Panc1 (cell line): ENCODE measurements around the gene GPR55. TPM values are rescaled to one million over a fixed set of nuclear protein-coding genes. Genes with fewer than 3 reads are reported as not detected.
A peak's percentile ranks its signal among the peaks of the same experiment; 100 is the strongest.
"Not testable (repeated sequence)": the region's sequence is repeated elsewhere in the genome, so short reads cannot be mapped to it uniquely, and the experiment has no call there.

ENCODE experiments used
- ATAC-seq: fragments of 200-7000 bp; cut with Tn5 transposase; 2 replicates; pipeline ENCODE4 v1.9.1; 2020; ENCODE audit warnings: mild to moderate bottlenecking, moderate library complexity
- BruUV-seq: library from RNA; stranded (reverse); fragments of 400-500 nt; replicated peaks from 2 replicates; lab custom pipeline; 2021; lab: Mats Ljungman, UMichigan
- CTCF ChIA-PET: fragments of 300-600 bp; sonication (Branson Sonifier 250); formaldehyde crosslinking; loops from one replicate; lab custom pipeline; 2022; ENCODE audit warnings: antibody characterized with exemption; lab: Charles Lee
- POLR2A ChIA-PET: fragments of 300-600 bp; sonication (Branson Sonifier 250); formaldehyde crosslinking; loops from one replicate; lab custom pipeline; 2022; ENCODE audit warnings: antibody characterized with exemption; lab: Charles Lee
- DNase-seq: peaks from one replicate; pipeline ENCODE4 v3.0.0-alpha.2; 2010; ENCODE audit warnings: low read depth, low spot score
- H3K27ac ChIP-seq: 2 replicates; pipeline ENCODE4 v1.5.1; 2011; ENCODE audit warnings: mild to moderate bottlenecking, low read length, inconsistent platforms
- H3K27me3 ChIP-seq: fragments of 200-500 bp; sonication (Bioruptor generic); 2 replicates; pipeline ENCODE4 v1.6.0; 2014; ENCODE audit warnings: low read length, inconsistent platforms; ENCODE audit not compliant: control insufficient read depth, insufficient read depth
- H3K36me3 ChIP-seq: fragments of 200-500 bp; sonication (Bioruptor generic); 2 replicates; pipeline ENCODE4 v1.5.1; 2014; ENCODE audit warnings: inconsistent platforms, mild to moderate bottlenecking, low read length, moderate library complexity; ENCODE audit not compliant: control insufficient read depth, insufficient read depth
- H3K4me1 ChIP-seq: 2 replicates; pipeline ENCODE4 v1.5.1; 2011; ENCODE audit warnings: inconsistent platforms, mild to moderate bottlenecking, low read length, moderate library complexity; ENCODE audit not compliant: control insufficient read depth, insufficient read depth
- H3K4me3 ChIP-seq, 2 experiments: 2 replicates each; pipeline ENCODE4 v1.5.1; 2011 to 2012; ENCODE audit warnings: low read depth in 2 of 2, low read length in 2 of 2, mild to moderate bottlenecking in 2 of 2, inconsistent platforms in 1 of 2, moderate library complexity in 1 of 2
- H3K9me3 ChIP-seq: fragments of 200-500 bp; sonication (Bioruptor generic); 2 replicates; pipeline ENCODE4 v1.5.1; 2014; ENCODE audit warnings: low read depth, mild to moderate bottlenecking, inconsistent platforms, low read length, moderate library complexity; ENCODE audit not compliant: control insufficient read depth, insufficient read depth
- POLR2AphosphoS5 ChIP-seq: IDR thresholded peaks from 2 replicates; pipeline ENCODE4 v1.6.1; 2012; ENCODE audit warnings: mild to moderate bottlenecking, low read depth, low read length, moderate library complexity
- SIN3A ChIP-seq: IDR thresholded peaks from 2 replicates; pipeline ENCODE4 v1.6.1; 2012; ENCODE audit warnings: low read depth, mild to moderate bottlenecking, low read length, moderate library complexity, borderline replicate concordance; ENCODE audit not compliant: insufficient read depth
- TCF7L2 ChIP-seq: IDR thresholded peaks from 2 replicates; pipeline ENCODE4 v1.6.1; 2011; ENCODE audit warnings: mild to moderate bottlenecking, low read depth, low read length, inconsistent platforms
- in situ Hi-C: cut with HindIII; loops from 2 replicates; pipeline ENCODE4 v1.10.0; 2016; ENCODE audit warnings: low sequenced_read_pairs, low pct_unique_long_range_greater_than_20kb
- intact Hi-C: fragments of 100-400 bp; cut with micrococcal nuclease; formaldehyde crosslinking; loops from one replicate; pipeline ENCODE4 v1.10.0; 2022; ENCODE audit not compliant: unreplicated experiment
- total RNA-seq: library from RNA; stranded (reverse); gene quantifications from one replicate; pipeline ENCODE4 v1.2.1, GENCODE V29; 2021; ENCODE audit not compliant: unreplicated experiment
- TF ChIP-seq, protein P1 (sequence below), 2 experiments: IDR thresholded peaks; 2 replicates each; pipeline ENCODE4 v1.6.1; 2011 to 2012; ENCODE audit warnings: low read depth in 2 of 2, control low read depth in 1 of 2, low read length in 1 of 2, mild to moderate bottlenecking in 1 of 2, moderate library complexity in 1 of 2; ENCODE audit not compliant: insufficient read depth in 1 of 2
- TF ChIP-seq, protein P2 (sequence below): fragments of 450-650 bp; IDR thresholded peaks from 2 replicates; pipeline ENCODE4 v1.5.1; 2017; ENCODE audit warnings: mild to moderate bottlenecking

Gene GPR55
- total RNA-seq, 1 experiment from 2014 or later: 0.08 TPM

DNA sequence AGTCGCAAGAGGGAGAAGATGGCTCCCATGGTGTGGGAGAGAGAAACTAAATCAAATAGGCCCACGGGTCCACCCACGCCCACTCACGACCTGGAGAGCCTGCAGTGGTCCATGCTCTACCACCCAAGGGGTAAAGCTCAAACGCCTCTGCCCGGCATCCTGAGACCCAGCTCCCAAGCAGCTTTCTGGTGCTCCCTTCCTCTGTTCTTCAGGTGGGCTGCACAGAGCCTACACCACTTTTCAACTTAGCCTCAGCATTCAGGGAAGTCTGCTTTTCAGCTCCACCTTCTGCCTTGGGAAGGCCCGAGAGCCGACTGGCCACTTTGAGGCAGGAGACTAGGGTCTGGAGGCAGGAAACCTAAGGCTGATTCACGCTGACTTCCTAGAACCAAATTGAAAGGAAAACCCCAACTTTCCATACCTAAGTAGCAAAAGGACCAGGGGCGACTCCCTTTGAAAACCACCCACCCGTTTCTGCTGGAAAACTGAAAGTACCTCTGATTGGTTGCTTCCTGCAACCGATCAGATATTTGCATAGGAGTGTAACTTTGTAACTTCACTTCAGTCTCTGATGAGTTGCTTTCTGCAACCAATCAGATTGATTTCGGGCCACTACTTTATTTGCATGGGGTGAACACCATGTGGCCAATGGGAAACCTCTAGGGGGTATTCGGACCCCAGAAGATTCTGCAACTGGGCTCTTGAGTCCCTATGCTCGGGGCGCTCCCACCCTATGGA lies 44.0 kb upstream of the GPR55 start:
- CTCF ChIA-PET: interaction anchor here (1.0 kb wide), 1 partner anchor 15 kb away, joined by 5 read pairs; no protein-coding TSS in a partner anchor
- POLR2A ChIA-PET: no interaction called here
- peaks cover 4% of the 10 kb centered on the region; the same call in 1 of the 2 replicates for H3K4me1 ChIP-seq
- no peaks in the 10 kb centered on the region for H3K27me3 ChIP-seq
- intact Hi-C loops: no loop called here
- TF ChIP-seq TCF7L2: no peak
- no peak for TF ChIP-seq POLR2AphosphoS5
- no peak for TF ChIP-seq SIN3A
- TF ChIP-seq, protein P1, sequence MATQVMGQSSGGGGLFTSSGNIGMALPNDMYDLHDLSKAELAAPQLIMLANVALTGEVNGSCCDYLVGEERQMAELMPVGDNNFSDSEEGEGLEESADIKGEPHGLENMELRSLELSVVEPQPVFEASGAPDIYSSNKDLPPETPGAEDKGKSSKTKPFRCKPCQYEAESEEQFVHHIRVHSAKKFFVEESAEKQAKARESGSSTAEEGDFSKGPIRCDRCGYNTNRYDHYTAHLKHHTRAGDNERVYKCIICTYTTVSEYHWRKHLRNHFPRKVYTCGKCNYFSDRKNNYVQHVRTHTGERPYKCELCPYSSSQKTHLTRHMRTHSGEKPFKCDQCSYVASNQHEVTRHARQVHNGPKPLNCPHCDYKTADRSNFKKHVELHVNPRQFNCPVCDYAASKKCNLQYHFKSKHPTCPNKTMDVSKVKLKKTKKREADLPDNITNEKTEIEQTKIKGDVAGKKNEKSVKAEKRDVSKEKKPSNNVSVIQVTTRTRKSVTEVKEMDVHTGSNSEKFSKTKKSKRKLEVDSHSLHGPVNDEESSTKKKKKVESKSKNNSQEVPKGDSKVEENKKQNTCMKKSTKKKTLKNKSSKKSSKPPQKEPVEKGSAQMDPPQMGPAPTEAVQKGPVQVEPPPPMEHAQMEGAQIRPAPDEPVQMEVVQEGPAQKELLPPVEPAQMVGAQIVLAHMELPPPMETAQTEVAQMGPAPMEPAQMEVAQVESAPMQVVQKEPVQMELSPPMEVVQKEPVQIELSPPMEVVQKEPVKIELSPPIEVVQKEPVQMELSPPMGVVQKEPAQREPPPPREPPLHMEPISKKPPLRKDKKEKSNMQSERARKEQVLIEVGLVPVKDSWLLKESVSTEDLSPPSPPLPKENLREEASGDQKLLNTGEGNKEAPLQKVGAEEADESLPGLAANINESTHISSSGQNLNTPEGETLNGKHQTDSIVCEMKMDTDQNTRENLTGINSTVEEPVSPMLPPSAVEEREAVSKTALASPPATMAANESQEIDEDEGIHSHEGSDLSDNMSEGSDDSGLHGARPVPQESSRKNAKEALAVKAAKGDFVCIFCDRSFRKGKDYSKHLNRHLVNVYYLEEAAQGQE (IDR thresholded peaks at IDR 0.05; ENCODE audit: insufficient read depth in 1 of 2, low read depth in 2 of 2, low read length in 1 of 2): no peak
- TF ChIP-seq, protein P2, sequence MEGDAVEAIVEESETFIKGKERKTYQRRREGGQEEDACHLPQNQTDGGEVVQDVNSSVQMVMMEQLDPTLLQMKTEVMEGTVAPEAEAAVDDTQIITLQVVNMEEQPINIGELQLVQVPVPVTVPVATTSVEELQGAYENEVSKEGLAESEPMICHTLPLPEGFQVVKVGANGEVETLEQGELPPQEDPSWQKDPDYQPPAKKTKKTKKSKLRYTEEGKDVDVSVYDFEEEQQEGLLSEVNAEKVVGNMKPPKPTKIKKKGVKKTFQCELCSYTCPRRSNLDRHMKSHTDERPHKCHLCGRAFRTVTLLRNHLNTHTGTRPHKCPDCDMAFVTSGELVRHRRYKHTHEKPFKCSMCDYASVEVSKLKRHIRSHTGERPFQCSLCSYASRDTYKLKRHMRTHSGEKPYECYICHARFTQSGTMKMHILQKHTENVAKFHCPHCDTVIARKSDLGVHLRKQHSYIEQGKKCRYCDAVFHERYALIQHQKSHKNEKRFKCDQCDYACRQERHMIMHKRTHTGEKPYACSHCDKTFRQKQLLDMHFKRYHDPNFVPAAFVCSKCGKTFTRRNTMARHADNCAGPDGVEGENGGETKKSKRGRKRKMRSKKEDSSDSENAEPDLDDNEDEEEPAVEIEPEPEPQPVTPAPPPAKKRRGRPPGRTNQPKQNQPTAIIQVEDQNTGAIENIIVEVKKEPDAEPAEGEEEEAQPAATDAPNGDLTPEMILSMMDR: no peak
- no peaks in the 10 kb centered on the region for H3K36me3 ChIP-seq
- ATAC-seq (peak; percentile 76), DNase-seq (no peak)
- H3K4me3 ChIP-seq: peak overlapping the region; percentile 28 to 40
- no TSS peak for BruUV-seq
- in situ Hi-C loops: no loop called here
- H3K27ac ChIP-seq: peak overlapping the region; percentile 45
- H3K9me3 ChIP-seq: no peaks in the 10 kb centered on the region

DNA sequence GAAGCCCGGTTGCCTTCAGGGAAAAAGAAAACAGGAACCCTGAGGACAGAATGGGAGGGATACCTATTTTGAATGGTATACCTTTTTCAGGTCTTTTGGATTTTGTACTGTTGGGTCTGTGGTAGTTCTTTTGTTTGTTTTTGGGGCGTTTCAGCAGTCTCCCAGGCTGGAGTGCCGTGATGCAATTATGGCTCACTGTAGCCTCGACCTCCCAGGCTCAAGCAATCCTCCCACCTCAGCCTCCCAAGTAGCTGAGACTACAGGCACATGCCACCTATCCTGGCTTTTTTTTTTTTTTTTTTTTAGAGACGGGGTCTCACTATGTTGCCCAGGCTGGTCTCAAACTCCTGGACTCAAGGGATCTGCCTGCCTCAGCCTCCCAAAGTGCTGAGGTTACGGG lies 43.3 kb upstream of the GPR55 start:
- H3K27me3 ChIP-seq, H3K4me3 ChIP-seq, ATAC-seq, in situ Hi-C loops, CTCF ChIA-PET, intact Hi-C loops, H3K36me3 ChIP-seq, H3K27ac ChIP-seq, POLR2A ChIA-PET, H3K4me1 ChIP-seq, DNase-seq, H3K9me3 ChIP-seq, BruUV-seq: not testable (repeated sequence)

DNA sequence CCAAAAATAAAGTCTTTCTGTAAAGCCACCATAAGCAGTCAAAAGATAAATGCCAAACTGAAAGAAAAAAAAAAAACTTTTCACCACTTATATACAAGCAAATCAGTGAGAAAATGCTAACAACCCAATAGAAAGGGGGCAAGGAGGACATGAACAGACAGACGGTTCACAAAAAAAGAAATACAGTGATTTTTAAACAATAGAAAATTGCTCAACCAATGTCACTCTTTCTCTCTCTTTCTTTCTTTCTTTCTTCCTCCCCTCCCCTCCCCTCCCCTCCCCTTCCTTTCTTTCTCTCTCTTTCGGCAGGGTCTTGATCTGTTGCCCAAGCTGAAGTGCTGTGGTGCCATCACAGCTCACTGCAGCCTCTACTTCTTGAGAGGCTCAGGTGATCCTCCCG lies 42.1 kb upstream of the GPR55 start:
- TF ChIP-seq, protein P1 (IDR thresholded peaks at IDR 0.05; ENCODE audit: insufficient read depth in 1 of 2, low read depth in 2 of 2, low read length in 1 of 2): no peak
- TF ChIP-seq POLR2AphosphoS5 (no peak), SIN3A (no peak), TCF7L2 (no peak)
- TF ChIP-seq, protein P2: no peak
- DNase-seq (no peak), ATAC-seq (no peak)
- no peaks in the 10 kb centered on the region for H3K36me3 ChIP-seq
- POLR2A ChIA-PET: no interaction called here
- BruUV-seq: no TSS peak
- in situ Hi-C loops (no loop called here), intact Hi-C loops (no loop called here)
- H3K9me3 ChIP-seq: no peaks in the 10 kb centered on the region
- no peaks in the 10 kb centered on the region for H3K27me3 ChIP-seq
- no peak overlapping the region for H3K27ac ChIP-seq
- CTCF ChIA-PET: no interaction called here
- peaks cover 4% of the 10 kb centered on the region; the same call in 1 of the 2 replicates for H3K4me1 ChIP-seq
- no peak overlapping the region for H3K4me3 ChIP-seq
